GM12878 (cell line): ENCODE data around the gene HNF4A. TPM values are rescaled to one million over a fixed set of nuclear protein-coding genes. Genes with fewer than 3 reads are reported as not detected.

ENCODE experiments used
- EED ChIP-seq: sonication (generic); IDR thresholded peaks from 2 replicates; pipeline ENCODE4 v1.6.1; 2016; ENCODE audit warnings: antibody characterized with exemption, low read depth
- KLF5 ChIP-seq: fragments of 450-650 bp; IDR thresholded peaks from 2 replicates; pipeline ENCODE4 v1.6.1; 2014; ENCODE audit warnings: mild to moderate bottlenecking; ENCODE audit not compliant: partially characterized antibody
- SMAD5 ChIP-seq: IDR thresholded peaks from 2 replicates; pipeline ENCODE4 v1.6.1; 2016; ENCODE audit warnings: antibody characterized with exemption, low read depth
- SUPT20H ChIP-seq: IDR thresholded peaks from 2 replicates; pipeline ENCODE4 v1.6.1; 2011; ENCODE audit warnings: low read depth, mild to moderate bottlenecking, low read length, moderate library complexity, borderline replicate concordance; ENCODE audit not compliant: control insufficient read depth
- TCF7 ChIP-seq: IDR thresholded peaks from 2 replicates; pipeline ENCODE4 v1.6.1; 2014; ENCODE audit warnings: antibody characterized with exemption, borderline replicate concordance
- ZBTB11 ChIP-seq: fragments of 450-650 bp; formaldehyde crosslinking; IDR thresholded peaks from 2 replicates; pipeline ENCODE4 v1.5.0; 2022; ENCODE audit warnings: mild to moderate bottlenecking, missing genetic modification characterization
- ZNF622 ChIP-seq: fragments of 450-650 bp; IDR thresholded peaks from 2 replicates; pipeline ENCODE4 v1.6.1; 2017; ENCODE audit warnings: mild to moderate bottlenecking, inconsistent platforms
- ZNF687 ChIP-seq: fragments of 450-650 bp; IDR thresholded peaks from 2 replicates; pipeline ENCODE4 v1.6.1; 2017; ENCODE audit warnings: mild to moderate bottlenecking, moderate library complexity
- polyA plus RNA-seq, 11 experiments: library from polyadenylated mRNA; depleted of rRNA in 4 of 11; unstranded in 6 of 11; stranded (reverse) in 5 of 11; fragments of >200 nt; fragmentation: Nextera tagmentation in 4 of 11; fragmentation: Illumina TruSeq in 1 of 11; extraction: Ambion mirVana in 4 of 11; extraction: Trizol in 1 of 11; gene quantifications; 1 replicate in 1 of 11; 2 replicates in 10 of 11; pipeline versions ENCODE4 v1.2.1 to v1.2.3, GENCODE V29; 2011 to 2016; ENCODE audit warnings: inconsistent platforms in 2 of 11, missing spikeins in 2 of 11, low read depth in 1 of 11
- total RNA-seq, 4 experiments: library from RNA; depleted of rRNA in 3 of 4; stranded (reverse); fragments of >200 nt in 3 of 4; fragmentation: Illumina TruSeq in 1 of 4; extraction: Trizol in 1 of 4; gene quantifications; 2 replicates each; pipeline versions ENCODE4 v1.2.1 to v1.2.3, GENCODE V29; 2013 to 2021

The HNF4A gene
- total and polyA plus RNA-seq, 10 of the 15 experiments (the other 5 are each of a cell fraction or from before 2014, with no cell fraction given) = 0.21 TPM; not detected in 9

GRCh38 chr20:44364780-44365179 lies 9.3 kb downstream of the HNF4A start (continued):
- TF ChIP-seq ZBTB11 (CRISPR knock-in tag) = no peak
- no peak for TF ChIP-seq TCF7
- no peak for TF ChIP-seq SMAD5
- TF ChIP-seq ZNF622 = no peak
- TF ChIP-seq KLF5 = no peak
- TF ChIP-seq ZNF687 = no peak
- TF ChIP-seq EED = no peak
- TF ChIP-seq SUPT20H = no peak
